ENCODE measurements around the gene AGTR1.
A peak's percentile ranks its signal among the peaks of the same experiment; 100 is the strongest.

The AGTR1 gene

DNA sequence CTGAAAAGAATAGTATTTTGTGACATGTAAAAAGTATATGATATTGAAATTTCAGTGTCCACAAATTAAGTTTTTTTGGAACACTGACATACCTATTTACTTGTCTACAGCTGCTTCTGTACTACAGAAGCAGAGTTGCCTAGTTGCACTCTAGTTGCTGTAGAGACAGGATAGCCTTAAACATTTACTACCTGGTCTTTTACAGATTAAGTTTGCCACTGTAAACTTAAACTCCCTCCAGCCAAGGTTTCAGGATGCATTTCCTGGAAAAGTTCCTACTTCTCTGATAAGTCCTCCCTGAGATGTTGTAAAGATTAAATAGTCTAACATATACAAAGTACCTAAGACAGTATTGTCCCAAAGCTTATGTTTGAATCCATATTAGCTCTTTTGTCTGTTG, 17.4 kb upstream of the AGTR1 start:
- no peak for DNase-seq (ENCODE audit: low read depth)
- in situ Hi-C loops (cut with HindIII; ENCODE audit: low sequenced_read_pairs), result no loop called here
- H3K4me3 ChIP-seq (ENCODE audit: low read depth, low read length), result no peak overlapping the region
- TF ChIP-seq, protein P1, sequence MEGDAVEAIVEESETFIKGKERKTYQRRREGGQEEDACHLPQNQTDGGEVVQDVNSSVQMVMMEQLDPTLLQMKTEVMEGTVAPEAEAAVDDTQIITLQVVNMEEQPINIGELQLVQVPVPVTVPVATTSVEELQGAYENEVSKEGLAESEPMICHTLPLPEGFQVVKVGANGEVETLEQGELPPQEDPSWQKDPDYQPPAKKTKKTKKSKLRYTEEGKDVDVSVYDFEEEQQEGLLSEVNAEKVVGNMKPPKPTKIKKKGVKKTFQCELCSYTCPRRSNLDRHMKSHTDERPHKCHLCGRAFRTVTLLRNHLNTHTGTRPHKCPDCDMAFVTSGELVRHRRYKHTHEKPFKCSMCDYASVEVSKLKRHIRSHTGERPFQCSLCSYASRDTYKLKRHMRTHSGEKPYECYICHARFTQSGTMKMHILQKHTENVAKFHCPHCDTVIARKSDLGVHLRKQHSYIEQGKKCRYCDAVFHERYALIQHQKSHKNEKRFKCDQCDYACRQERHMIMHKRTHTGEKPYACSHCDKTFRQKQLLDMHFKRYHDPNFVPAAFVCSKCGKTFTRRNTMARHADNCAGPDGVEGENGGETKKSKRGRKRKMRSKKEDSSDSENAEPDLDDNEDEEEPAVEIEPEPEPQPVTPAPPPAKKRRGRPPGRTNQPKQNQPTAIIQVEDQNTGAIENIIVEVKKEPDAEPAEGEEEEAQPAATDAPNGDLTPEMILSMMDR (IDR thresholded peaks at IDR 0.05; ENCODE audit: low read depth, low read length, missing control alignments), result no peak

DNA sequence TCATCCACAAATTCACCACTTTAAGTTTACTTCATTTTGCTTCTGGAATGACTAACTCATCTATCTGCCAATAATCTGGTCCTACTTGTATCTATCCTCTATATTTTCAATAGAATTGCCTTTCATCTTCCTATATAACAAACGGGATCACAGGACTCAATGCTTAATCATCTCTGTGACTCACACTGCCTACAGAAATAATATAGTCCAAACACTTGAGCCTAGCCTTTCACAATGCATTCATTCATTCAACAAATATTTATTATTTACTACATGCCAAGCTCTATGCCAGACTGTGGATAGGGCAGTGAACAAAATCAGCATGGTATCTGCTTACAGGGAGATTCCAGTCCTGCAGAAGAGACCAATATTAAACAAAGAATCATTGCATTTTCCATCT, 16.6 kb upstream of the AGTR1 start:
- DNase-seq (ENCODE audit: low read depth), result no peak
- in situ Hi-C loops (cut with HindIII; ENCODE audit: low sequenced_read_pairs), result no loop called here
- H3K4me3 ChIP-seq (ENCODE audit: low read depth, low read length), result no peak overlapping the region
- TF ChIP-seq, protein P1 (IDR thresholded peaks at IDR 0.05; ENCODE audit: low read depth, low read length, missing control alignments), result no peak

- no peak overlapping the region for H3K4me3 ChIP-seq (ENCODE audit: low read depth, low read length)
- no peak for DNase-seq (ENCODE audit: low read depth)
- in situ Hi-C loops (cut with HindIII; ENCODE audit: low sequenced_read_pairs), result no loop called here
- TF ChIP-seq, protein P1 (IDR thresholded peaks at IDR 0.05; ENCODE audit: low read depth, low read length, missing control alignments), result no peak
Observed at GRCh38 chr3:148682997-148683396, 14.7 kb upstream of the AGTR1 start.

DNA sequence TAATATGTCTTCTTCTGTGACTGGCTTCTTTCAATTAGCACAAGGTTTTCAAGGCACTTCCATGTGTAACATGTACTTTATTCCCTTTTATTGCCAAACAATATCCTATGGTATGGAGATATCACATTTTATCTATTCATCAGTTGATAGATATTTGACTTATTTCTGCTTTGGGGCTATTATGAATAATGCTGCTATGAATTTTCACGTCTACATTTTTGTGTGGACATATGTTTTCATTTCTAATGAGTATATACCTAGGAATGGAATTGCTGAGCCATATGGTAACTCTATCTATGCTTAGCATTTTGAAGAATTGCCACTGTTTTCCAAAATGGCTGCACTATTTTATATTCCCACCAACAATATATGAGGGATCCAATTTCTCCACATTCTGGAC, 3.6 kb upstream of the AGTR1 start:
- in situ Hi-C loops (cut with HindIII; ENCODE audit: low sequenced_read_pairs), result no loop called here
- TF ChIP-seq, protein P1 (IDR thresholded peaks at IDR 0.05; ENCODE audit: low read depth, low read length, missing control alignments), result no peak
- no peak for DNase-seq (ENCODE audit: low read depth)
- no peak overlapping the region for H3K4me3 ChIP-seq (ENCODE audit: low read depth, low read length)

DNA sequence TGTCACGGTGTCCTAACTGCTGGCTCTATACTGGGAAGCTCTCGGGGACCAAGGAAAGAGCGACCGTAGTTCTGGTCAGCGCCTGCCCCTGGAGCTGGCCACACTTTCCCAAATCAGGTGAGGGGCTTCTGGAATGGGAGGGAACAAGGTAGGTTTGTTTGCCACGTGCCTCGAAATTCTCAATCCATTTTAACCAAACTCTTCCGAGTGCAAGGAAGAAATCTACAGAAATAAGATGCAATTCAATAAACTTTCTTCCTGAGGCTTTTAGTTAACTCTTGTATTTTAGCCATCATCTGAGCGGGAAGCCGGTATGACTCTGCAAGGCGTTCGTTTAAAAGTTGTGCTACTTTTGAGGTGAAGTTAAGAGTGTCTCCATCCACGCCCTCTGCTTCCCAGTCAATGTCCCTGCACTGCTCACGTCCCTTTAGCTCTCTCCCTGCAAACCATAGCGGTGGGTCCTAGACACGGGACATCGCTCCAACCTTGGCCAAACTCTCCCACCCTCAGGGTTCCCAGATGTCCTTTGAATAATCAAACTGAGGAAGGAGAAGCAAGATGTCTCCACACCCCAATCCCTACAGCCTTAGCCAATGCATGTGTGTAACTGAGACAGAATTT, 597 bp downstream of the AGTR1 start:
- in situ Hi-C loops (cut with HindIII; ENCODE audit: low sequenced_read_pairs), result no loop called here
- no peak for DNase-seq (ENCODE audit: low read depth)
- peak overlapping the region; percentile 67 for H3K4me3 ChIP-seq (ENCODE audit: low read depth, low read length)
- TF ChIP-seq, protein P1 (IDR thresholded peaks at IDR 0.05; ENCODE audit: low read depth, low read length, missing control alignments), result no peak

- in situ Hi-C loops (cut with HindIII; ENCODE audit: low sequenced_read_pairs), result no loop called here
- DNase-seq (ENCODE audit: low read depth), result no peak
- H3K4me3 ChIP-seq (ENCODE audit: low read depth, low read length), result no peak overlapping the region
- TF ChIP-seq, protein P1 (IDR thresholded peaks at IDR 0.05; ENCODE audit: low read depth, low read length, missing control alignments), result no peak
Observed at GRCh38 chr3:148705314-148705713, 7.6 kb downstream of the AGTR1 start.
